T-helper 2 cell treated with Interferon-gamma antibody and Interleukin-4, amounts not matched to agents 100 ng/mL and 5 ng/mL, for 36 hours (primary cell): ENCODE data around the gene ADGRL1. TPM values are rescaled to one million over a fixed set of nuclear protein-coding genes. Genes with fewer than 3 reads are reported as not detected.
"Not testable (repeated sequence)": the region's sequence is repeated elsewhere in the genome, so short reads cannot be mapped to it uniquely, and the experiment has no call there.

Experiments used
- intact Hi-C: fragments of 100-400 bp; cut with micrococcal nuclease; formaldehyde crosslinking; loops from one replicate; pipeline ENCODE4 v1.15.1; 2023
- total RNA-seq: library from RNA; stranded (reverse); gene quantifications from 2 replicates; pipeline ENCODE4 v1.2.3, GENCODE V29; 2022

ADGRL1 gene
- total RNA-seq, 1 donor from 2014 or later: 11.0 TPM

- intact Hi-C loops: no loop called here
These were observed 41.1 kb downstream of the ADGRL1 start for GRCh38 chr19:14164724-14165493.

GRCh38 chr19:14164082-14164481 is 41.9 kb downstream of the ADGRL1 start:
- intact Hi-C loops: no loop called here

- intact Hi-C loops: no loop called here
These were observed 43.1 kb downstream of the ADGRL1 start for GRCh38 chr19:14162871-14163297.

- intact Hi-C loops: no loop called here
These were observed 44.7 kb downstream of the ADGRL1 start for GRCh38 chr19:14161305-14161704.

DNA sequence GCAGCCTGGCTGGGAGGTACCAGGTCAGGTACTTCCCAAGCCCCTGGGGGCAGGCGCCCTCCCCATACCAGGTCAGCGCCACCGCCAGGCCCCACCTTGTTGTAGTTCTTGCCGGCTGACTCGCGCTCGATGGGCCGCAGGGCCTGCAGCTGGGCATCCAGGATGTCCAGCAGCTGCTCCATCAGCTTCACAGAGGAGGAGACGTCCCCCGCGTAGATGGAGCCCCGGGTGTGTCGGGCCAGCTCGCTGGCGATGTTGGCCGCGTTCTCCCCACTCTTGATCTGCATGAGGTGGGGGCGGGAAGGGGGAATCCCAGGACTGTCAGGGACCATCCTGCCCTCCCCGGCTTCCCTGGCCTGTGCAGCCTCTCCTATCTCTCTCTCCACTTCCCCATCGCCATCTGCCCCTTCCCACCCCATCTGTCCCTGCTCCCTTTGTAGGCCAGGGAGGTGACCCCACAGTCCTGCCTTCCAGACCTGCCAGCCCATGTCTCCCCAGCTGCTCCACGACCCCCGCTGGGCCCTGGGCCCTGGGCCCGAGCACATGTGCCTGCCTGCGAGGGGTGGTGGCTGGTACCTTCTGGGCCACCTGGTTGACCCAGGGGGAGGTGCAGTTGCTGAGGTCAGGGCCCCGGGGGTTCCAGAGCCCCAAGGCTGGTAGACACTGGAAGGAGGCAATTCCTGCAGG is 45.8 kb downstream of the ADGRL1 start:
- intact Hi-C loops: no loop called here

- intact Hi-C loops: no loop called here
These were observed 46.9 kb downstream of the ADGRL1 start for GRCh38 chr19:14159059-14159458.

DNA sequence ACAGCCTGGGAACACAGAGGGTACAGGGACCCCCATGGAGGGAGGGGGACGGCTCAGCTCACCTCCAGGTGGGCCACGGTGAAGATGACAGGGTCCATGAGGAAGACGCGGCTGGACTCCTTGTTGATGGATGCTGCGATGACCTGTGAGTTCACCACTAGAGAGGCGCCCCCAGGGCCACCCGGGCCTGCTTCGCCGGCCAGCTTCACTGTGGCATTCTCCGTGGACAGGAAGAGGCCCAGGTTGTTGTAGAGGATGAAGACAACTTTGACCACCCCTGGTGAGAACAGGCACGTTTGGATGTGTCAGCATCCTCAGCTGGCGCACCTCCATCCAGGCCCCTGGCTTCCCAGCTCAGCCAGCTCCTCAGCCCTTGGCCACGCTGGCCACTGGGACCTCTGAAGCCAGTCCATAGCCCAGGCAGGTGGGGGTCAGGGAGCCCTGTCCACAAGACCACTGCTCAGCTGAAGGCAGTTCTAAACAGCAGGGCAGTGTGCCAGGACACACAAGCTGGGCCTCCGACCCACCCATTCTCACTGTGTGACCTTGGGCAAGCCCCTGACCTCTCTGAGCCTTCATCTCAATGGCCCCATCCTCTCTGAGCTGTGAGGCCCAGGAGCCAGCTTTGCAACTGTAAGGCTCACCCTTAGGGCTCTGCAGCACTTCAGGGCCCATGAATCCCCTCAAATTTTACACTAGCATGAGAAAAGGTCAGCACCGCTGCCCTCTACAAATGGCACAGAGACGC is 47.5 kb downstream of the ADGRL1 start:
- intact Hi-C loops: no loop called here

DNA sequence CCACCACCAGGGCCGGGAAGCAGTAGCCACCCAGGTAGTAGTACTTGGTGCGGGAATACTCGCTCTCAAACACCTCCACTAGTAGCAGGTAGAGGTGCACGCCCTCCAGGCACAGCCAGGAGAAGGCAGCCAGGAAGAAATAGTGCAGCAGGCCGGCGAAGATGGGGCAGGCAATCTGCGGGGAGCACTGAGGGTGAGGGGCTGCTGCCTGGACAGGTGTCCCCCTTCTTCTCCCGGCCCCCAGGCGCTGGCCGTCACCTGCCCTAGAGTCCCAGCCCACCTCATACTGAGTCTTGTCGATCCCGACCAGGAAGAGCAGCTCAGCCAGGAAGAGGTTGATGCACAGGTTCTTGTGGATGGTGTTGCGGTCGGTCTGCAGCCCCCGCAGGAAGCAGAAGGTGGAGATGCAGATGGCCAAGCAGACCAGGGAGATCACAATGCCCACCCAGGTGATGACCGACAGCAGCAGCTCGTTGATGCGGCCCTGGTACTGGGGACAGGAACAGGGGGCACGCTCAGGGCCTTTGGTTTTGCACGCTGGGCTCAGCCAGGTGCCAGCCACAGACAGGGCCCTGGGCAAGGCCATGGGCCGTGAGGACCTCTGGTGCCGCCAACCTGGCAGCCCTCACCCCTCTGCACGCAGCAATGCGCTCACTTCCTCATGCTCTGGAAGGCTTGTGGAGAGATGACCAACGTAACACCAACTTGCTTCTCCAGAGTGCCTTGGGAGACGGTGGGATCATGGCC is 48.8 kb downstream of the ADGRL1 start:
- intact Hi-C loops: no loop called here

DNA sequence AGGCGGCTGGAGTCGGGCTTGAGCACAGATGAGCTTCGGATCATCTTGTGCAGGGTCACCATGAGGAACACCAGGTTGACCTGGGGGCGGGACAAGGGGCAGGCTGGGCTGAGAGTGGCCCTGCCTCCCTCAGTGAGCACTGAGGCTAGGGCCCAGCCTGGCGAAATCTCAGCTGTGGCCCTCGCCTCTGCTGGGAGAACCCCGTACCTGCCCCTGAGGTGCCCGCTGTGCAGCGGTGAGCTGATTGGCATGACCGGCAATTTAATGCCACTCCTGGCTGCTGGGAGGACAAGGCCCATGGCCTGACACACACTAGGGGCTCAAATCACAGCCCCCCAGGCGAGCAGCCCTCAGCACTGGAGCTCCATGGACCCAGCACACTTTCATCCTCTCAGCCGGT is 49.8 kb downstream of the ADGRL1 start:
- intact Hi-C loops: no loop called here

- intact Hi-C loops: no loop called here
These were observed 50.6 kb downstream of the ADGRL1 start for GRCh38 chr19:14155371-14155770.

- intact Hi-C loops: no loop called here
These were observed 53.3 kb downstream of the ADGRL1 start for GRCh38 chr19:14152713-14153112.

DNA sequence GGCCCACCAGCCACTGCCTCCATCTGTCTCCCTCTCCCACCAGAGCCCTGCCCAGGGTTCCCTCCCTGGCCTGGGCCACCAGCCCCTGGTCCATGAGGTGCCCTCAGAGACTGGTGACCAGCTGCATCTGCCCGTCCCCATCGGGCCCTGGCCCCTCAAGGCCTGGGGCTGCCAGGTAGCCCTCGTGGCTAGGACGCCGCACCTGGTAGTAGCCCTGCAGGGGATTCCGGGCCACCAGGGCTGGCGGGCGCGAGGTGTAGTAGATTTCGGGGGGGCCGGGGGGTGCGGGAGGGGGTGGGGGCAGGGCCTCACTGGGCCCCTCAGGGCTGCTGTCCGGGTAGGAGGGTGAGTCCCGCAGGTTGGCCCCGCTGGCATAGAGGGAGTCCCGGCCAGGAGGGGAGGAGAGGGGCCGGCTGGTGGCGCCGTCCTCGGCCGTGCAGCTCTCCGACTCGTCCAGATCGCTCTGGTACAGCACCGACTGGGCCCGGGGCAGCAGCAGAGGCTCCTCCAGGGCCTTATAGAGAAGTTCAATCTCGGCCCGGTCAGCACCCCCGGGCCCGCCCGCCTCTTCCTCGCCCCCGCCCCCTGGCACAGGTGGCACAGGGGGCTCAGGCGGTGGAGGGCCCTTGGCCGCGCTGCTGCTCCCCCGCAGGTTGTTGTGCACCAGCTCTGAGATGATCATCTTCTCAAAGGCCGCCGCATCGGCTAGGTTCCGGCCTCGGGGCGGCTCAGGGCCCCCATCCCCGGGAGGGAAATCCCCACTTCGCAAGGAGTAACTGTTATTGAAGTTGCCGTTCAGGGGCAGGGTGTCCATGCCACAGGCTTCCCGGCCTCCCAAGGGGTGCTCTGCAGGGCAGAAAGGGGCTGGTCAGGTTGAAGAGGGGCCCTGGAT is 55.0 kb downstream of the ADGRL1 start:
- intact Hi-C loops: no loop called here

DNA sequence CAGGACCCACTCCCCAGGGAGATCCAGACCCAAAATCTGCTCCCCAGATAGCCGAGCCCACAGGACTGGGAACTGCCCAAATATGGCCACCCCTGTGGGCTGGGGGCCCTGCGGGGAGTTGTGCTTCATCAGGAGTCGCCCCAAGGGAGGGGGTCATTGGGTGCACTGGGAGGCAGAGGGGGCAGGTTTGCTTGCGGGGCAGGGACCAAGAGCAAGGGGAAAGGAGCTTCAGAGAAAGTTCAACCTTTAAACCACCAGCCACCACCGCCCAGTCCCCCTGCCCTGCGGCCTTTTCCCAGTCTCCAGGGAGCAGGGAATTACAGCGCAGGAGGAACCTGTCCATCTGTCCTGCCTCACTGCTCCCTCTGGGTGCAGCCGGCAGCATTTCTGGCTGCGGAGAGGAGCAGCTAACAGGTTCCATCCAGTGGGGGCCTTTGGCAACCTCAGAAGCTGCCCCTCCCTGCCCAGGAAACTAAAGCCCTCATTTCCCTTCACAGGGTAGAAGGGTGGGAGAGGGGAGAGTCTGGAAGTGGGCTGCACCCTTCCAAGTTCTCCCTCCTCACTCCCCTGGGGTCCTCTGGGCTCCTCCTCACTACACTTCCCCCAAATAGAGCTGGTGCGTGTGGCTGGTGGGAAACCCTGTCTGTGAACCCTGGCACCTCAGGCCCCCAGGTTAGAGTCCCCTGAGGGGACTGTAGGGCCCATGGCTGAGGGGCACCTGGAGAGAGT is 55.8 kb downstream of the ADGRL1 start:
- intact Hi-C loops: no loop called here

DNA sequence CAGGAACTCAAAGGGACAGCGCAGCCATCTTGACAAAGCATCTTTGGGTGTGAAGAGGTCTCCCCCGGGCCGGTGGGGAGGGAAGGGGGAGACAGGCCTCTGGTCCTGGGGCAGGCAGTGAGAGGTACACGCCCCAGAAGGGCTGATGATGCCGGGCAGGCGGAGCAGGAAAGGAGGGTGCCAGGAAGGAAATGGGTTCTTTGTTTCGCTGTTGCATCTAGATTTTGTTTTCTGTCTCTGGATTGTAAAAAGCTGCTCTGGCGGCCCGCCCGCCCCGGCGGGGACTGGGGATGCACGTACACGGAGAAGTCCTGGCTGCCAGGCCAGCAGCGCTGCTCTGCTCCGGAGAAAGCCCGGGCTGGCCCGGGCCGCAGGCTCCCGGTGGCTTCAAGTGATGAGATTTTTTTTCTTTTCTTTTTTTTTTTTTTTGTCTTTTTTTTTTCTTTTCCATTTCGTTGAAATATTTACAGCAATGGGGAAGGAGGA is 56.4 kb downstream of the ADGRL1 start:
- intact Hi-C loops: loop anchor here (1.0 kb wide), 1 partner anchor 13 kb away; the partner anchor contains the start of gene ASF1B

DNA sequence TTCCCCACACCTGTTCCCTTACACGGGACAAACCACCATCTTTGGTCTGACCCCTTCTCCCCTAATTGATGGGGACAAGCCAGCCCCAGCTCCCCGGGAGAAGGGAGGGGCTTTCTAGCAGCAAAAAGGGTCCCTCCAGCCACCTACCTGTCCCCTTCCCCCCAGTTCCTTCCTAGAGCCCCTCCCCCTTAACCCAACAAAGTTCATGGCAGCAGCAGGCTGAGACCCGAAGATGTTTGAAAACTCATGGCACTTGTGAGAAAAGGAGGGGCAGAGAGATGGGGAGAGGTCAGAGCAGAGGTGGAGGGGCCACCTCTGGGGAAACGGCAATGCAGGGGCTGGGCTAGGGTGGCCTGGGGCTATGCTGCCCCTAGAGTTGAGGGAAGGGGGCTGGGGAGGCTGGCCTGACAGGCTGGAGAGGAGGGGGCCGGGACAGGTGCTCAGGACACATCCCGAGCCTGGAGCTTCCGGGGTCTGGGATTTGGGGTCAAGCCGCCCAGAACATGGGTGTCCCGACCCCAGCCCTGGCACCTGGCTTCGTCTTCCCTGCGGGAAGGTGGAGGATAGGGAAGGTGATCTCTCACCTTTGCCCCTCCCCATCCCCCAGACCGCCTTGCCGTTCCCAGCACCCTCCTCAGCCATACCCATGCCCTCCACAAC is 57.1 kb downstream of the ADGRL1 start:
- intact Hi-C loops: loop anchor here (1.0 kb wide), 1 partner anchor 13 kb away; the partner anchor contains the start of gene ASF1B

- intact Hi-C loops: no loop called here
These were observed 58.0 kb downstream of the ADGRL1 start for GRCh38 chr19:14147797-14148605.

DNA sequence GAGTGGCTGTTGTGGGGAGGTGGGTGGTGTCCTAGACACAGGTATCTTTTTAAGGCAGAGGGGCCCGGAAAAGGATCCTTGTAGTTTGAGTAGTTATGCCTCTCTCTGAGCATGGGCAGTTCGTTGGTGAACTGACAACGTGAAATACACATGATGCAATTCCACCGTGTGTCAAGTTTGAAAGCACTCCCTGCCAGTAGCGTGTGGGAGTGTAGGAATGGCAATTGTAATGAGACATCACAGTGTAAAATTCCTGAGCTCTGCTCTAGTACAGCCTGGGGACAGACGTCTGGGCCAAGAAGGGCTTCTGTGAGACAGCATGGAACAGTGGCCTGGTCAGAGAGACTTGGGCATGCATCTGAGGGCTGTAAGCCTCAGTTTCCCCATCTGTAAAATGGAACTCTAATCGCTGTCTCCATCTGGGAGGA is 59.2 kb downstream of the ADGRL1 start:
- intact Hi-C loops: no loop called here

DNA sequence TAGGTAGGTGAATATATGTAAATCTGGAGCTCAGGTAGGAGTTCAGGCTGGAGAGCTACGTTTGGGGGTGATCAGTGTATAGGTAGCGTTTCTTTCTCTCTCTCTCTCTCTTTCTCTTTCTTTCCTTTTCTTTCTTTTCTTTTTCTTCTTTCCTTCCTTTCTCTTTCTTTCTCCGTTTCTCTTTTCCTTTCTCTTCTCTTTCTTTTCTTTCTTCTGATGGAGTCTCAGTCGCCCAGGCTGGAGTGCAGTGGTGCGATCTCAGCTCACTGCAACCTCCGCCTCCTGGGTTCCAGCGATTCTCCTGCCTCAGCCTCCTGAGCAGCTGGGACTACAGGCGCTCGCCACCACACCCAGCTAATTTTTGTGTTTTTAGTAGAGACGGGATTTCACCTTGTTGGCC is 59.8 kb downstream of the ADGRL1 start:
- intact Hi-C loops: not testable (repeated sequence)
